GM12878 (cell line): ENCODE measurements around the gene RHBDD3.

Experiments used
- NRF1 ChIP-seq: conservative IDR thresholded peaks from 2 replicates; pipeline ENCODE4 v1.6.1; 2011; ENCODE audit warnings: mild to moderate bottlenecking, low read depth, low read length, improper control_type of control experiment
- SRF ChIP-seq, 2 experiments: IDR thresholded peaks; 2 replicates each; pipeline ENCODE4 v1.6.1; 2011; ENCODE audit warnings: low read depth in 2 of 2, low read length in 2 of 2, mild to moderate bottlenecking in 1 of 2, moderate library complexity in 1 of 2
- YY1 ChIP-seq: IDR thresholded peaks from 2 replicates; pipeline ENCODE4 v1.6.1; 2011; ENCODE audit warnings: low read depth, mild to moderate bottlenecking, low read length

DNA sequence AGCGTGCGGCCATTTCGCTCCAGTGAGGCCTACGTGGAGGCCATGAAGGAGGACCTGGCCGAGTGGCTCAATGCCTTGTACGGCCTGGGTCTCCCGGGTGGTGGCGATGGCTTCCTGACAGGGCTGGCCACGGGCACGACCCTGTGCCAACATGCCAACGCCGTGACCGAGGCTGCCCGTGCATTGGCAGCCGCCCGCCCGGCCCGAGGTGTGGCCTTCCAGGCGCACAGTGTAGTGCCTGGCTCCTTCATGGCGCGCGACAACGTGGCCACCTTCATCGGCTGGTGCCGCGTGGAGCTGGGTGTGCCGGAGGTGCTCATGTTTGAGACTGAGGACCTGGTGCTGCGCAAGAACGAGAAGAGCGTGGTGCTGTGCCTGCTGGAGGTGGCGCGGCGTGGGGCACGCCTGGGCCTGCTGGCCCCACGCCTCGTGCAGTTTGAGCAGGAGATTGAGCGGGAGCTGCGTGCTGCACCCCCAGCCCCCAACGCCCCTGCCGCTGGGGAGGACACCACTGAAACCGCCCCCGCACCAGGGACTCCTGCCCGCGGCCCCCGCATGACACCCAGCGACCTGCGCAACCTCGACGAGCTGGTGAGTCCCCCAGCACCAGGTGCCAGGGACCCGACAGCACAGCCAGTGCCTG is 40.5 kb upstream of the RHBDD3 start:
- TF ChIP-seq NRF1: no peak
- no peak for TF ChIP-seq SRF (IDR thresholded peaks at IDR 0.05; ENCODE audit: low read depth in 2 of 2, low read length in 2 of 2)
- no peak for TF ChIP-seq YY1
